Measurements from ENCODE around the gene GGTA1. TPM values are rescaled to one million over a fixed set of nuclear protein-coding genes. Genes with fewer than 3 reads are reported as not detected.
A peak's percentile ranks its signal among the peaks of the same experiment; 100 is the strongest.

GGTA1 gene
- total RNA-seq, 1 experiment from 2014 or later: not detected

- no peak overlapping the region for H3K27ac ChIP-seq (ENCODE audit: insufficient read length, low read depth, low read length)
- no peak overlapping the region for H2BK20ac ChIP-seq (ENCODE audit: low read depth, low read length, poor library complexity, severe bottlenecking)
- H3K9me3 ChIP-seq (ENCODE audit: control insufficient read depth, low read depth, low read length): no peaks in the 10 kb centered on the region
- H3T11ph ChIP-seq (ENCODE audit: low read length): no peak overlapping the region
- no peak overlapping the region for H3K23ac ChIP-seq (ENCODE audit: insufficient read length, low read depth, low read length)
- H2AK5ac ChIP-seq (ENCODE audit: insufficient read length, low read length): no peak overlapping the region
- H3K27me3 ChIP-seq (ENCODE audit: insufficient read depth, low read length): no peaks in the 10 kb centered on the region
- Mint-ChIP-seq H3K4me1 (peaks cover 2 to 14% of the 10 kb centered on the region in 2 experiments), H3K36me3 (ENCODE audit: insufficient read depth in 1 of 3, low read depth in 3 of 3) (no peaks in the 10 kb centered on the region), H3K9me3 (peaks cover 0 to 3% of the 10 kb centered on the region in 2 experiments; a peak in 1 of 5 replicates), H3K27ac (no peak overlapping the region), H3K4me3 (no peak overlapping the region), H3K27me3 (ENCODE audit: low read depth) (peaks cover 68% of the 10 kb centered on the region)
- TF ChIP-seq CTCF (conservative IDR thresholded peaks at IDR 0.05): peak; percentile 97
- no peak overlapping the region for H2BK5ac ChIP-seq (ENCODE audit: insufficient read length, low read length)
- no peak overlapping the region for H2BK120ac ChIP-seq (ENCODE audit: low read depth, low read length, poor library complexity, severe bottlenecking)
- no peaks in the 10 kb centered on the region for H4K20me1 ChIP-seq (ENCODE audit: control insufficient read depth, insufficient read depth, insufficient read length)
- DNase-seq: peak; percentile 98
- H2BK12ac ChIP-seq (ENCODE audit: insufficient read length, low read depth, low read length): no peak overlapping the region
- no peaks in the 10 kb centered on the region for H3K4me1 ChIP-seq (ENCODE audit: insufficient read depth, low read length)
- peak overlapping the region; percentile 63; the same call in 1 of the 2 replicates for H3K14ac ChIP-seq (ENCODE audit: insufficient read depth, low read length)
- H3K79me2 ChIP-seq (ENCODE audit: insufficient read depth, low read length): no peaks in the 10 kb centered on the region
- WGBS (ENCODE audit: extremely low coverage, insufficient read length, low lambda C conversion rate): no CpG with 5 or more reads among the region's 27 CpGs
- H3K23me2 ChIP-seq (ENCODE audit: insufficient read length, low read depth, low read length, poor library complexity, severe bottlenecking): peaks cover 9% of the 10 kb centered on the region
- H3K9ac ChIP-seq (ENCODE audit: extremely low read depth, insufficient read length, low read length): no peak overlapping the region
- no peaks in the 10 kb centered on the region for H3K79me1 ChIP-seq (ENCODE audit: insufficient read depth, low read depth, low read length, poor library complexity, severe bottlenecking)
- no peak overlapping the region for H3K4ac ChIP-seq (ENCODE audit: low read depth, low read length)
- H3K18ac ChIP-seq (ENCODE audit: insufficient read length, low read depth, low read length): peak overlapping the region; percentile 75
- no peak overlapping the region for H4K5ac ChIP-seq (ENCODE audit: insufficient read length, low read depth, low read length)
- H2BK15ac ChIP-seq (ENCODE audit: low read depth, low read length): no peak overlapping the region
- no peak overlapping the region for H3K56ac ChIP-seq (ENCODE audit: insufficient read length, low read depth, low read length)
- peak overlapping the region; percentile 88 for H2AFZ ChIP-seq (ENCODE audit: low read length)
- H3K4me2 ChIP-seq (ENCODE audit: insufficient read depth, insufficient read length, low read length): peak overlapping the region; percentile 39
- H4K8ac ChIP-seq (replicated peaks; ENCODE audit: insufficient read length, low read depth, low read length): no peak overlapping the region
- H4K91ac ChIP-seq (ENCODE audit: insufficient read length, low read depth, low read length): no peak overlapping the region
These were observed 46.3 kb upstream of the GGTA1 start for GRCh38 chr9:121545875-121546423.

Data from H9 (cell line).